GM18951 (cell line): ENCODE results near the gene TXLNG.
"Not testable (repeated sequence)": the region's sequence is repeated elsewhere in the genome, so short reads cannot be mapped to it uniquely, and the experiment has no call there.

Experiments used
- POLR2A ChIP-seq: IDR thresholded peaks from 4 replicates; pipeline ENCODE4 v1.6.1; 2011; ENCODE audit warnings: mild to moderate bottlenecking; ENCODE audit not compliant: insufficient read length, insufficient read depth; ENCODE audit errors: extremely low read depth
- in situ Hi-C: fragments of 300-500 bp; cut with MboI; formaldehyde crosslinking; loops from one replicate; pipeline ENCODE4 v1.12.0; 2022; ENCODE audit warnings: low sequenced_read_pairs, mixed read lengths, inconsistent platforms; ENCODE audit not compliant: unreplicated experiment

TXLNG gene

GRCh38 chrX:16838202-16839066 lies 52.2 kb downstream of the TXLNG start:
- no peak for TF ChIP-seq POLR2A
- in situ Hi-C loops = no loop called here

DNA sequence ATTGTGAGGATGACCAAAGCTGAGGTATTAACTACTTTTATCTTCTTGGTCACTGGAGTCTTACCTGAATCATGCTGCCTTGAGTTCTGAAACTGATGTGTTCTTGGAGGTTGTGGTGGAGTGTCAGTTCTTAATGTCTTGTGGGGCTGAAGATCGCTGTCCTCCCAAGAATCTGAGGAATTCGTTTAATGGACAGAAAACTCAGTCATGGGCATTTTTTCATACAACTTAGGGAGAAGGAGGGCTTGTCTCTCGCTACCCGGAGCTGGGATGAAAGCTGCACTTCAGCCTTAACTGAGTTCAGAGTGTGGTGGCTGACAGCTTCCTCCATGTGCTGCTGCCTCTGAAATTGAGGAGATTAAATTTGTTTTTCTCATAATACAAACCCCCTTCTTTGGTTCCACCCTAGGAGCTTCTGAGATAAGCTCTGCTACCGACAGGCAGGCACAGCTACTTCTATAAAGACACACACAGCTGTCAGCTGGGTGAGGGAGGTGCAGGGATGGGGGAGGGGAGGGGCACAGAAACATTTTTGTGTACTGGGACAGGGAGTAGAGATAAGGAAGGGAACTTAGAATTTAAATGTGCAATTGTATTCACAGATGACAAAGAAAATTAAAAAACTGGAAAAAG lies 53.1 kb downstream of the TXLNG start:
- no peak for TF ChIP-seq POLR2A
- in situ Hi-C loops = no loop called here

GRCh38 chrX:16839852-16840460 lies 53.7 kb downstream of the TXLNG start:
- no peak for TF ChIP-seq POLR2A
- in situ Hi-C loops = no loop called here

GRCh38 chrX:16842684-16843083 lies 56.4 kb downstream of the TXLNG start:
- in situ Hi-C loops = no loop called here

DNA sequence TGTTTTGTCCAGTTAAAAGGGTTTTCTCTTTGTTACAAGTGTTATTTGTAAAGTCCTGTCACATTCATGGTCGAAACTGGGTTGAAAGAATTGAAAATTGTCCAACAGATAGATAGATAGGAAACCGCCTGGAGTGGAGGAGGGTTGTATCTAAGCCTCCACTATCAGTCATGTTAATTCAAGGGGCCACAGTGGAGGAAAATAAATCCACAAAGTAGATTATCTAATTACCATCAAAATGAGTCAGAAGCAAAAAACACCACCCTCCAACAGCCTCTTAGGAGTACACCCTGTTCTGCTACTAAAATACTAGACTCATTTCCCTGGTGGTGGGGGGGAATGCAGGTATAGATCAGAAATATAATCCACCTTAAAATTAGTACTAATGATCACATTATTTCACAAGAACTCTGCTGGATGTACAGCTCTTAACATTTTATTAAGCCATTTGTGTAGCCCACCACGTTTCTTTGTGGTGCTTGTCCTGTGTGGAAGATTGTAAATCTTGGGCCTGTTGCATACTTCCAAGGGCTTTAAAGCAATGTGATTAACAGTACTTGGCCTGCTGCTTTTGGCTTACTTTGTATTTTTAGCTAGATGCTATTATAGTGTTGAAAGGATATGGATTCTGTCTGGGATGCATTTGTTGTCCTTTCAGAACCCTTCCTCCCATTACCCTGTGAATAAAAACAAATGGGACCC lies 57.1 kb downstream of the TXLNG start:
- TF ChIP-seq POLR2A = no peak
- in situ Hi-C loops = no loop called here

More at GRCh38 chrX:16842684-16843083, 56.4 kb downstream of the TXLNG start:
- TF ChIP-seq POLR2A = no peak

DNA sequence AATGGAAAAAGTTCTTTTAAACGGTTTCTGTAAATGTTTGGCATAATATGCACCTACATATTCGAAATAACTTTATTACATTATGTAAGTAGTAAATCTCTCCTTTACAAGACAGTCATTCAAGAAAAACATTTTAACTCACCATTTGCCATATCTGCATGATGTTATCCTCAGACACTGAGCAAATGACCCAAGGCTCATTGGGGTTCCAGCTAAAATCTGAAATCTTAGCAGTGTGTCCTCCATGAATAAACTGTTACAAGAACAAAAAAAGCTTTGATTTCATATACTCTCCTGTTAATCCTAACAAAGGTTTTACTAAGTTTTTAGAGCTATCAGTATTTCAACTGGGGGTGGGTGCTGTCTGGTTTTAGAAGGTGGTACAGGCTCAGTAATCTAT lies 59.4 kb downstream of the TXLNG start:
- in situ Hi-C loops = no loop called here

DNA sequence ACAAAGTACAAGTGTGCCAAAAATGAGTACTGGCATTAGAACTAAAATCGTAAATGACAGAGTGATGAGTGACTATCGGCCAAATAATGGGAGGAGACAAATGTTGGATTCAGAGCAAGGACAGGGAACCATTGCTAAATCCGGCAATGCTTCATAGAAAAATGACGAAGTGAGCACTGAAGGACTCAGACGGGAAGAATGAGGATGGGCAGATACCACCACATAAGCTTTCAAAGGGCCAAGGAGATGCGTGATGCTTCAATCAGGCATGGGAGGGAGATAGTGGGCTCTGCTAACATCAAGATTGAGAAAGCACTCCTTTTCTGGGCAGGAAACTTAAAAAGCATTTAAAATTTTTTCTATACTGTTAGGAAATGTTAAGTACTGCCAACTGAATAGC lies 62.3 kb downstream of the TXLNG start:
- TF ChIP-seq POLR2A = no peak
- in situ Hi-C loops = no loop called here

More for the DNA sequence above, 59.4 kb downstream of the TXLNG start:
- TF ChIP-seq POLR2A = no peak

DNA sequence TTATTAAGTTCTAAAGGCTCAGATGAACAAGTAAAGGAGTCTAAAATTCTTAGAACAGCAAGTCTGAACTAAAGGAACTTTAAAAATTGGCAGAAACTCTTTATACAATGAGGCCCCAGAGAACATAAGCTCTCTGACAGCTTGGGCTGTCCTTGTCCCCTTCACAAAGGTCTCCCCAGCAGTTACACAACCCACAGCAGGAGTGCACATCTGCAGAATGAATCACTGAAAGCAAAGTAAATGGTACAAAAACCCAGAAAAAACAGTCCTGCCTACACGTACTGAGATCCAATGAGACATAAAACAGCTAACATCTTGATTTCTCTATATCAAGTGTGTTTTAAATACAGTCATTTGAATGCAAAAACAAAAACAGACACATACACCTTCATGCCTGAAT lies 65.2 kb downstream of the TXLNG start:
- TF ChIP-seq POLR2A = no peak
- in situ Hi-C loops = no loop called here

GRCh38 chrX:16851827-16852226 lies 65.6 kb downstream of the TXLNG start:
- TF ChIP-seq POLR2A = no peak
- in situ Hi-C loops = no loop called here

DNA sequence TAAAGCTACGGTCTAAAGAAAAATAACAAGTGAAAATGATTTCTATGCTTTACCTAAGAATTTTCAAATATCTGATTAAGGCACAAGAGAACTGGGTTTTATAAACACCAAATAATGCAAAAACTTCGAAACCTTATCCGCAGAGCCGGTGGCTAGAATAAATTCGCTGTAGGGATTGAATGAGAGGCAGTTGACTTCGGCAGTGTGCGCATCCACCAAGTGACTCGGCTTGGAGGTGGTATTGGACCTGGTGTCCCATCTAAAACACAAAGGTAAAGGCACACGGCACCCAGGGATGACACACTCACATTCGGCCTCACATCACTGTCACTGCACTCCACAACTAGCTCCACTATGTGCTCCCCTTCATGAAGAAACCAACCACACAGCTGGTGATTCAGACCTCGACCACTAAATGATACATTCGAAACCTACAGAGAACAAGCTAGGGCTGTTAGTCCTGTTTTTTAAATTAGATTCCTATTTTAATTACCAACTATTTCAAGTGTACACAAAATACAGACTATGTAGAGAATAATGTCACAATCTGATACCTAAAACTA lies 66.4 kb downstream of the TXLNG start:
- in situ Hi-C loops = no loop called here
- no peak for TF ChIP-seq POLR2A

- in situ Hi-C loops = no loop called here
- no peak for TF ChIP-seq POLR2A
Measured at GRCh38 chrX:16853537-16853936, 67.3 kb downstream of the TXLNG start.

- in situ Hi-C loops = no loop called here
- no peak for TF ChIP-seq POLR2A
Measured at GRCh38 chrX:16855363-16856075, 69.3 kb downstream of the TXLNG start.

- in situ Hi-C loops = not testable (repeated sequence)
Measured at GRCh38 chrX:16856076-16856404, 69.8 kb downstream of the TXLNG start.
